GM15510 (cell line): ENCODE data around the gene MSRB1.

Source experiments
- POLR2A ChIP-seq: IDR thresholded peaks from 3 replicates; pipeline ENCODE4 v1.6.1; 2011; ENCODE audit warnings: borderline replicate concordance; ENCODE audit not compliant: insufficient read length; ENCODE audit errors: extremely low read depth

Gene MSRB1

DNA sequence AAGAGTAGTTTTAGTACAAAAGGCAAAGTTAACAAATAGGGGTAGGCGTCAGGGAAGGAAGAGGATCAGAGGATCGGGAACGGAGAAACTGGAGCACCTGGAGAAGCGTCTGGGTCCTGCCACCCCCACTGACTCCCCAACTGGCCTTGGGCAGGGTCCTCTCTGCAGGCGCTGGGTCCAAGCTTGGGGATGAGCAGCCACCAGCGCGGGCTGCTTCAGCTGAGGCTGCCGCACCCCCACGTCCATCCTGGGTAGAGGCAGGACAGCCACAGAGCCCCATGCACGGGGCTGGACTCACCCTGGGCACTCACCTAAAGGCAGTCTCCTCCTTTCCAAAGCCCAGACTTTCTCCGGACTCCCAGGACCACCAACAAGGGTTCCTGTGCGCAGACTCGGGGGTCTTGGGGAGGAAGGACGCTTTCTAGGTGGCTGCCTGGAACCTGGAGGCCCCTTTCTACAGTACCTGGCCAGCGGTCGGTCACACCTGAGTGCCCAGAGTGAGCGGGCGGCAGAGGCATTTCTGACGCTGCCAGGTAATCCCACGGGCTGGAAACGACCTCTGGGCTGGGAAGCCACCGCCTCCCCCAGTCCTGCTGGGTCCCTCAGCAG lies 25.8 kb downstream of the MSRB1 start:
- TF ChIP-seq POLR2A: no peak

DNA sequence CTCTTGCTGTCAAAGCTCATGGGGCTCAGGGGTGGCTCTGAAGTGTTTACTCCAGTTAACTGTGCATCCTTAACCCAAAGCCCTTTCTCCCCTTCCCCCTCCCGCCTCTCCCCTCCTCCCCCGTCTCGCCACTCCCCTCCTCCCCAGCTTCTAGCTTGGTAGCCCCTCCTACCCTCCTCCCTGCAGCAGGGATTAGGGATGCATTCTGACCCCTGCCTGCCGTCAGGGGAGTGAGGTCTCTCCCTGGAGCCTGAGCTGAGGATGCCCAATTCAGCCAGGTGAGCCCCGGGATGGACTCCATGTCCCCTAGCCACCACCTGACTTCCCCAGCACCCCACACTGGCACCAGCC lies 26.4 kb downstream of the MSRB1 start:
- no peak for TF ChIP-seq POLR2A

DNA sequence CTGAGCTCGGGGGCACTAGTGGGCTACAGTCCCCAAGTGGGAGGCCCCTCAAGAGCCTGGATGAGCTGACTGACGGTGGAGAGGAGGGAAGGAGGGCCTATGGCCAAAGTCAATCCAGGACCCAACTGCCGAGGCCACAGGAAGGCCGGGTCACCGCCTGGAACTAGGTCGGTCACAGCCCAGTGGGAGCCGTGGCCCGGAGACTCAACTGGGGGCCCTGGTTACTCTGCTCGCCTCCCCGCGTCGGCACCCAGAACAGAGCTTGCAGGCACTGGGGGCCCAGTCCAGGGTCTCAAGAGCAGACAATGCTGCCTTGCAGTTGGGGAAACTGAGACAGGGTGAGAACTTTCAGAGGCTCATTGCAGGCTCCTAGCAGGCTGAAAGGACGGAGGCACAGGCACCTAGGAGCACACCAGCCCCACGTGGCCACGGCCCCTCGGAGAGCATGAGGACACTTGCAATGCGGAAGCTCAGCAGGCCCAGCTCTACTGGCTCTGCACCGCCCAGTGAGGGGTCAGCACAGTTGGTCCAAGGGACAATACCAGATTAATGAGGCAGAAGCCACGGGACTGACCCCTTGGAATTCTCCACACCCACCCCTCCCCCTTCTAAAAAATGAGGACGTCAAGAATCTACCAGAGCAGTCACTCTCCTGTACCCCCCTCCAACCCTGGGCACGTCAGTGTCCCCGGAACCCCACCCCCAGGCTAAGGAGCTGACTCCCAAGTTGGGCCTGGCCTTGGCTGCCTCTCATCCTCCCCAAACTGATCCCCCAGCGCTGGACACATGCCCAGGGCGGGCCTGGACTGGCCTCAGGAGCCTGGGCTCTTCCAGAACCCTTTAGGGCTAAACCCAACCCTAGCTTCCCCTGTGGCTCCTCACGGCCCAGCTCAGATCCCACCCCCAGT lies 27.0 kb downstream of the MSRB1 start:
- TF ChIP-seq POLR2A: no peak

DNA sequence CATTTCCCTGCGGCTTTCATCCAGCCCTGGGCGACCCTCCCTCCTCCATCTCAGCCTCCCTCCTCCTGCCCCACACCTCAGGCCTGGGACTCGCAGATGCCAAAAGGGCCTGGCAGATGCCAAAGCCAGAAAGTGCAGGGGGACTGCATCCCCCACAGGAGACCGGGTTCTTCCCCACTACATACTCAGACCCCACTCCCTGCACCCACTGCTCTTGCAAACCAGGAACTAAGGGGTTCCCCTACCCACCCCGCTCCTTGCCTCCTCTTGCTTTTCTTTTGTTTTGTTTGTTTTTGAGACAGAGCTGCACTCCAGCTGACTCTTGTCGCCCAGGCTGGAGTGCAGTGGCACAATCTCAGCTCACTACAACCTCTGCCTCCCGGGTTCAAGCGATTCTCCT lies 28.0 kb downstream of the MSRB1 start:
- TF ChIP-seq POLR2A: no peak

DNA sequence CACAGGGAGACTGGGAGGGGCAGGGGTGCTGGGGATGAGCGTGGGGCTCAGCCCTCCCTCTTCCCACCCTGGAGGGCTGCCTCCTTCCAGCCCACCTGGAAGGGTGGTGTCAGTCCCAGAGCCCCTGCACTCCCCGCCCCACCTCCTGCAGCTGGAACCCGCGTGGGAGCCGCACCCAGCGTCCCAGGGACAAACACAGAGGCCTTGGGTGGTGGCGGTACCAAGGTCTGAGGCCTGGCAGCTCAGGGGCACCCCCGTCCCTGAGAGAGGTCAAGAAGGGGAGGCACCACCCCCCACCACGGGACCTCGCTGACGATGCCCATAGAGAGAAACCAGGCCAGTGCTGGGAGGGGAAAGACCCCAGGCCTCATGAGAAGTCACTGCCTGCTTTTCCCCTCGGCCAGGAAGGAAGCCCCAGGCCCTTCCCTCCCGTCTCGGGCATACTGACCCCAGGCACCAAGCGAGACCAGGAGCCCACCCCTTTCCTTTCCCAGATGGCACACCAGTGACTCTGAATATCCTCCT lies 28.9 kb downstream of the MSRB1 start:
- no peak for TF ChIP-seq POLR2A

DNA sequence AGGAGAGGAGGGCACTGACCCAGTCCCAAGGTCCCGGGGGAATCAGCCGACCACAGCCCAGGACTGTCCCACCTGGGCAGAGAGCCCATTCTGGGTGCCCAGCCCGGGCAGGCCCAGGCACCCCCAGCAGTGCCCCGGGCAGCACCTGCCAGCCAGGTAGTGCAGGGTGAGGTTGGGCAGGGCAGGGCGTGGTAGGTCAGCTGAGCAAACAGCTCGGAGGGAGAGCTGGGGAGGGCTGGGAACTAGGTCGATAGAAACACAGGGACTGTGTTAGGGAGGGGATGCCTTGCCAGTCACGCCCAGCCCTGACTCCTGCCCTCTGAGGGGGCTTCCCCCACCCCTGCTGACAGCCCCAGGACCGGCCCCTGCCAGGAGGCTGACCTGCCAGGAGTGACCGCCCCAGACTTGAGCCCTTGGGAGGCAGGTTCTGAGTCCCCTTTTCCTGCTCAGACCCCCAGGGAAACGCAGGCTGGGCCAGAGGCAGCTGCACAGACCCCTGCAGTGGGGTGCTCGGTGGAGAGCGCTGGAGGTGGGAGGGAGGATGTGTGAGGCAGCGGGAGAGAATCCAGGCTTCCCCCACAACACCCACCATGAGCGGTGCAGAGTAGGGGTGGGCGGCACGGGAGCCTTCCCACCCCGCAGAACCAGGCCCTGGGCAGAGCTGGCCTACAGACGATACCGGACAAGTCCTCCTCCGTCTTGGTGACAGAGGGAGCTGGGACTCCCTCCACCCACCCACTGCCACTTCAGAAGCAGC lies 29.5 kb downstream of the MSRB1 start:
- no peak for TF ChIP-seq POLR2A

DNA sequence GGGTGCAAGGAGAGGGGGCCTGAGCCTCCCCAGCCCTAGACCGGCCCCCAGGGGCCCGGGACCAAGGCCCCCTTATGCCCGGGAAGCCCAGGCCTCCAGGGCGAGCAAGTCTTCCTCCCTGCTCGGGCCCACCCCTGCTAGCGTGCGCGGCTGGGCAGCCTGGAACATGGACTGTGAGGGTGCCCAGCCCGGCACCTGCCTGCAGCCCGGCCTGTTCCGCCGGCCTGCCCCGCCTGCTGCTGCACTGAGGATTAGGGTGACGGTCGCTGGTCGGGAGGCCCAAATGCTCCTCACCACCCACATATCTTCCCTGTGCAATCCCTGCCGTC lies 30.8 kb downstream of the MSRB1 start:
- no peak for TF ChIP-seq POLR2A

DNA sequence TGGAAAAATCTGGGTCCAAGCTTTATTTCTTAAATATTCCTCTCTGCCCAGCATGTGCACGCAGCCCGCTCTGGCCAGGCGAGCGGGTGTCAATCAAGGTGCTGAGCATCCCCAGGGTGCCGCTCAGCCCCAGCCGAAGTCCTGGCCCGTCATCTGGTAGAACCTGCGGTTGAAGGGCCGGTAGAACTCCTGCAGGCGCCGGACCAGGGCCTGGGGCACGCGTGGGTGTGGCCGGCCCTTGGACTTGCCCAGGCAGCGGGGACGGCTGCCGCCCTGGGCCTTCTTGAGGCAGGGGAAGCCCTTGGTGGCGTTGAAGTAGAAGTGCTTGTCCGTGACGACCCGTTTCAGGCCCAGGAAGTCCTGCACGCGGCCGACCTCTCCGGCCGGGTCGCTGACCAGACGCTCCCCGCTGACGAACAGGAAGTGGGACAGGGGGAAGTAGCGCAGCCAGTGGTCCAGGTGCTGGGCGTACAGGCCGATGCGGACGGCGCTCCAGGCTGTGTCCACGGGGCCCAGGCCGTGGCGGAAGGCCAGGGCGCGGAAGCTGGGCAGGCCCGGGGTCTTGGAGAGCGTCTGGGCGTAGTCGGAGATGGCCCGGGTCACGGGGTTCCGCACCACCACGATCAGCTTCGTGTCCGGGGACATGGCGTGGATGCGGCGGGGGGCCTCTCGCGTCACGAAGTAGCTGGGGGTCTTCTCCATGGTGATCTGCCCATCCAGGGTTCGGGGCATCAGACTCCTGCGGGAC lies 31.4 kb downstream of the MSRB1 start:
- TF ChIP-seq POLR2A: no peak

DNA sequence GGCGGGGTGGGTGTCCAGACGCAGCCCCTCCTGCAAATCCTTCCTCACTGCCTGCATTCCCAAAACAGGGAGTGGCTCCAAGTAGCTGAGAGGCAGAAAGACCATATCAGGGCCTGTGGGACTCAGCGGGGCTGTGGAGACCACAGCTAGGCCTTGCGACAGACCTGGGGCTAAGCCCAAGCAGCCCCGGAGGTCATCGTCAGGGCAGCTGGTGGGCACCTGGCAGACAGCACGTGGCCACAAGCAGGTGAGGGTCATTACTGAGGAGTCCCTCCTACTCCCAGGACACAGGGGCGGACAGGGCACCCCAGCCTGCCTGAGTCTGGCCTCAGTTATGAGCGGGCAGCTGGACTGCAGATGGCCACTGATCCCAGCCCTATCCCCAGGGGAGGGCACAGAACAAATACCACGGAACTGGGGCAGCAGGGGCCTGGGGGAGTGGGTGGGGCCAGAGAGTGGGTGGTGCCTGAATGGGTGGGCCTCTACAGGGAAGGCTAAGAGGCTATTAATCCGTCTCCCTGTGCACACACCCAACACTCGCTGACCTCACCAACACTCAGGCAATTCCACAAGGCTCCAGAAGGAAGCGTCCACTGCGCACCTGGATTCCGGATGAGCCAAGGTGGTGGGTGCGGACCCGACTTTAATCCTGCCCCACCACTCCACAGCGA lies 33.3 kb downstream of the MSRB1 start:
- no peak for TF ChIP-seq POLR2A

DNA sequence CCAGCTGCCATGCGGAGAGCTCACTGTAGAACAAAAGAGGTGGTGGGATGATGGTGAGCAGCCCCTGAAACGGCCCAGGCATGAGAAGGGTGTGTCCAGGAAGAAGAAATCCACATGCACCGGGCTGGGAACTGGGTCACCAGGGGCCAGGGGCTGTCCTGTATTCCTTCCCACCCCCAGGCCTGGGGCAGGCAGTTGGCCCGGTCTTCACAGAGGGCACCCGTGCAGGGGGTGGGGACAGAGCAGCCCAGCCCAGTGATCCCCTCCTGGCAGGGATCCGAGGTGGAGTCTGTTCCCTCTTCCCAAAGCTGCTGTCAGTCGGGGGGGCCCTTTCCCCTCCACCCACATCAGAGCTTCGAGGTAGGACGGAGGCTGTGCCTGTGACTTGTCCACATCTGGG lies 34.0 kb downstream of the MSRB1 start:
- TF ChIP-seq POLR2A: no peak

DNA sequence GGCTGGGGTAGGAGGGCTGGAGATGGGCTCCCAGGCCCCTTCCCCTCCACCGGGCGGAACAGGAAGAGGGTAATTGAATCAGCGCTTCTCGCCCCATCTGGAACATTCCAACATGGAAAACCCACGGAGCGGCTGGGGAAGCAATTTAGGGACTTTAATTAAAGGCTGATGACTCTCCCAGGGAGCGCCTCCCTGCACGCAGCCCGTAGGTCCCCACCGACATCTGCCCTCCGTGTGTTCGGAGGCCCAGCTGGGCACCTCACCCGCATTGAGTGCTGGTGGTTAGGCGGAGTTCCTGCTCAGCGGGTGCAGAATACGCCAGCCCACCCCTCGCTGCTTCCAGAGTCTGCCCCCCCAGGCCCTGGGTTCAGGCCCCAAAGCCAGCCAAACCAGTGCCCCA lies 34.8 kb downstream of the MSRB1 start:
- TF ChIP-seq POLR2A: no peak

DNA sequence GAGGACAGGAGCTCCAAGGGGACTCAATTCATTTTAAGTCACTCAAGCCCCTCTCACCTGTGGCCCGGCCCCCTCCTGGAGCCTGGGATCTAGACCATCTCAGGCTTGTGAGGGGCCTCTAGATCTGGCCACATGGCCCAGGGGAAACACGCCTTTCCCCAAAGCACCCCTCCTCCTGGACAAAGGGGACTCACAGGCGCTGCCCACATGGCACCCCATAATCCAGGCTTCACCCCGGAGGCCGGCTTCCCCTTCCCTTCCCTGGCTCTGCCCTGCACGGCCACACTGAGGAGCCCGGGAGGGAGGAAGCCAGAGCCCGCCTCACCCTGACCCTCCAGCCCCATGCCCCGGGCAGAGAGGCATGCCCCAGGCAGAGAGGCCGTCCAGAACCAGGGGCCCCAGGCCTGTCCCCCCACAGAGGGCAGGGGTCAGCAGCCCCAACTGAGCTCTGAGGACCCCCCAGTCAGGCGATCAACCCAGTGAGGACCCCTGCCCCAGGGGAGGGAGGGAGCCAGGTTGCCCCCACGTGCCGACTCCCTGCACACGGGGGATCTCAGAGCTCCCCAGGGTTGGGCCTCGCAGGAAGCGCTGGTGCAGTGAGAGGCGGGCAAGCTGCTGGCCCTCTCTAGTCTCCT lies 35.7 kb downstream of the MSRB1 start:
- no peak for TF ChIP-seq POLR2A

DNA sequence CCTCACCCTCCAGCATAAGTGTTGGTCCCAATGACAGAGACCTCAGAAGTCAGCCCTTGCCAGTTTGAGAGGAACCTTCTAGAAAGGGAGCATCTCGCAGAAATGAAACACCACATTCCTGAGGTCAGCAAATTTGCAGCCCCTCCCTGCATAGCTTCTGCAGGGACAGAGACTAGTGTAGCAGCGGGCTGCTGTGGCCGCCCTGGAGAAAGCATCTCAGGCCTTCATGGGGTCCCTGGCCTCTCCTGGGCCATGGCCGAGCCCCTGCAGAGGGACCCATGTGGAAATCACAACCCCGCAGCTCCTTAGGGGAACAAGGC lies 36.2 kb downstream of the MSRB1 start:
- no peak for TF ChIP-seq POLR2A

DNA sequence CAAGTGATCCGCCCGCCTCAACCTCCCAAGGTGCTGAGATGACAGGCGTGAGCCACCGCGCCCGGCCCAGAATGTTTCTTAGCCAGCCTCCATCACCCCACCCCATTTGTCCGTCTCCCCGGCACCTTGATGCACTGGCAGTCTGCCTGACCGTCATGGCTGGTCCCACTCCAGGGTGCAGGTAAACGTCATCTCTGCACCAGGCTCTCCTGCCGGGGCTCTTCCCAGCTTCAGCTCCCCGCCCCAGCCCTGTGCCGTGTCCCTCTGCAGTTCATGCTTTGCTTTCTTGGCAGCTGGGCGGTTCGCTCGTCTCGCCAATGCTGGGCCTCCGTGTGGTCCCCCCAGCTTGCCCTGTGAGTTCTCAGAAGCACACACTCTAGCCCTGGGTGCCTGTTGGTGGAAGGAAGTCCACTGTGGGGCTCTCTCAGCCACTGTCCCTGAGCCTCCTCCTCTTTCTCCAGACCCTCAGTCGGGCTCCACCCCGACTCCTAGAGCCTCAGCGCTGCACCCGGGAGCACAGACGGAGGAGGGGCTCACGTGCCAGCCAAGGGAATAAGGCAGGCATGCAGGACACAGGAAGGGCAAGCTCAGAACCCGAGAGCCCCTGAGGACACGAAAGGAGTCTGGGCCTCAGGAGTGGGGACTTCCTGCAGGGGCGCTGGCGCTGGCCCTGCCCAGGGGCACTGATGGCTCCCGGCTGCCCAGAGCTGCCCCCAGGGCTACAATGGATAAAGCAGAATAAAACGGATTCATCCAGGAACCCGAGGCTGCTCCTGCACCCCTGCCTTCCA lies 36.7 kb downstream of the MSRB1 start:
- TF ChIP-seq POLR2A: no peak
